Mononuclear cell (primary cell): ENCODE measurements around the gene PXN. TPM values are rescaled to one million over a fixed set of nuclear protein-coding genes. Genes with fewer than 3 reads are reported as not detected.

Experiments
- H3K27me3 ChIP-seq: 2 replicates; pipeline ENCODE4 v1.6.0; 2011; ENCODE audit warnings: low read length, control low read depth; ENCODE audit not compliant: insufficient read depth
- H3K4me1 ChIP-seq: 2 replicates; pipeline ENCODE4 v1.5.1; 2011; ENCODE audit warnings: mild to moderate bottlenecking, low read length, control low read depth; ENCODE audit not compliant: insufficient read depth
- H3K4me3 ChIP-seq: 2 replicates; pipeline ENCODE4 v1.5.1; 2011; ENCODE audit warnings: mild to moderate bottlenecking, low read length, moderate library complexity
- H3K9me3 ChIP-seq: 2 replicates; pipeline ENCODE4 v1.5.1; 2011; ENCODE audit warnings: low read depth, mild to moderate bottlenecking, control low read depth, low read length
- total RNA-seq: library from RNA; depleted of rRNA; stranded (reverse); fragments of >200 nt; gene quantifications from one replicate; pipeline ENCODE4 v1.2.3, GENCODE V29; 2012

Gene PXN
- total RNA-seq, 1 donor: 80.8 TPM

DNA sequence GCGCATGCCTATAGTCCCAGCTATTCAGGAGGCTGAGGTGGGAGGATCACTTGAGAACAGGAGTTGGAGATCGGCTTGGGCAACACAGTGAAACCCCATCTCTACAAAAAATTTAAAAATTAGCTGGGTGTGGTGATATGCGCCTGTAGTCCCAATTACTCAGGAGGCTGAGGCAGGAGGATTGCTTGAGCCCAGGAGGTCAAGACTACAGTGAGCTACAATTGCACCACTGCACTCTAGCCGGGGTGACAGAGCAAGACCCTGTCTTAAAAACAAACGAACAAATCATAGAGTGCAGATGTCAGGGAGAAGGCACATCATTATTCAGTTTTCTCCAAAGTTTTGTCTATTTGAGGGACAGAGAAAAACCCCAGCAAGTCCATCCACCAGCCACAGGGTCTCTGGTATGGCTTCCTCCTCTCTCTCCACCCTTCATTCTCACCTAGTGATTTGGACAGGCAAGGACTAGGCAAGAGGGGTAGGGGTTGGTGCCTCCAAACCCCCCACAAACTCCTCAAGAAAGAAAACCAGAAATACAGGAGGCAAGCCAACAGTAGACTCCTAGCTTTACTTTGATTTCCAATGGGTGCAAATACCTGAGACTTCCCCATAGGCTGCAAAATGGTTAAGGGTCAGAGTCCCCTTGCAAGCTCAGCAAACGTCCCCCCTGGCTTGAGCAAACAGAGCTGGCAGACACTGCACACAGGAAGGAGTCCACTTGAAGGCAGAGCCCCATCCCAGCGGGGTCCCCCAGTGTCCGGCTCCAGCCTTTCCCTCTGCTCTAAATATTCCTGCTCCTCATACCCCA lies 38.1 kb downstream of the PXN start:
- Histone ChIP-seq H3K27me3 (no peaks in the 10 kb centered on the region), H3K9me3 (no peaks in the 10 kb centered on the region), H3K4me1 (peaks cover 84% of the 10 kb centered on the region), H3K4me3 (no peak overlapping the region)

DNA sequence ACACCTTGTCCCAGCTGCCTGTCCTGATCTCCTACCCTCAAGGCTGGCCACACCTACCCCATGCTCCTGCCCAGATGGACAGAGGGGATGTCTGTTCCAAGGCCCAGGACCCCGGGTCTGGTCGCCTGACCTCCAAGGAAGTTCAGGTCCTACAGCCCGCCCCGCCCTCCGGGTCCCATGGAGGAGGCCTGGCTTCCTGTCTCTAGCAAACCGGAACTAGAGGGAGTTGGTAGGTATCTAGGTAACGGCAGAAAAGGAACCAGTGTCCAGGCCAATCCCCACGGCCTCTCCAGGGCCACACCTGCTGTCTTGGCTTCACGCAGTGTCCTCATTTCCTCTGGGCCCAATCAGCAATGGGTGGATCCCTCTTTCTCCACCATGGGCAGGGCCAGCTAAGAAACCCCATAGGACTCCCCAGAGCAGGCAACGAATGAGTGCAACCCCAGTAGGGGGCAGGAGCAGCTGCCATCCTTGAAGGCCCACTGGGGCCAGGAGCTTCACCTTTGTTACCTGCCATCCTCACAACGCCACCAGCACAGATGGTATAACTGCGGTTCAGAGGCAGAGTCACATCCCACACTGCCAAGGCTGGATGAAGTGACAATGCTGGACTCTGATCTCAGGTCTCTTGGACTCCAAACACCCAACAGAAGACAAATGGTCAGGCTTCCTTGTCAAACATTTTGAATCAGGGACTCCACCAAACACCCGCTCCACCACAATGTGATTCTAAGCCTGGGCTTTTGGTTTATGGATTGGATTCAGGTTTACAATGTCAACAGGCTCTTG lies 39.5 kb downstream of the PXN start:
- Histone ChIP-seq H3K9me3 (no peaks in the 10 kb centered on the region), H3K4me3 (no peak overlapping the region), H3K4me1 (peaks cover 70% of the 10 kb centered on the region), H3K27me3 (no peaks in the 10 kb centered on the region)

DNA sequence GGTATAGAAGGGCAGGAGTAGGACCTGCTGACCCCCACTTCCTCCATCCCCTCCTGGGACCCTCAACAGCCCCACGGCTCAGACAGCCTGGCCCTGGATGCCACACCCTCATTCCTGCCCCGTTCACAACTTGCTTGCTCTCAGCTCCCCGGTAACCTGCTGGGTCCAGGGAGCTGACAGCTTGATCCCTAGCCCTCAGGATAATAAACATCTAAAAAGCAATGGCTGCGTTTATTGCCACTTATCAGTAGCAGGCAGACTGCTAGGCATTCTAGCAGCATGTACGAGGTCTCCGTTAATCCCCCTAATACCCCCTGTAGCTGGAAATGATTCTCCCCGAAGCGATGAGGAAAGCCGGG lies 40.4 kb downstream of the PXN start:
- Histone ChIP-seq H3K4me1 (peaks cover 61% of the 10 kb centered on the region), H3K9me3 (no peaks in the 10 kb centered on the region), H3K4me3 (no peak overlapping the region), H3K27me3 (no peaks in the 10 kb centered on the region)

DNA sequence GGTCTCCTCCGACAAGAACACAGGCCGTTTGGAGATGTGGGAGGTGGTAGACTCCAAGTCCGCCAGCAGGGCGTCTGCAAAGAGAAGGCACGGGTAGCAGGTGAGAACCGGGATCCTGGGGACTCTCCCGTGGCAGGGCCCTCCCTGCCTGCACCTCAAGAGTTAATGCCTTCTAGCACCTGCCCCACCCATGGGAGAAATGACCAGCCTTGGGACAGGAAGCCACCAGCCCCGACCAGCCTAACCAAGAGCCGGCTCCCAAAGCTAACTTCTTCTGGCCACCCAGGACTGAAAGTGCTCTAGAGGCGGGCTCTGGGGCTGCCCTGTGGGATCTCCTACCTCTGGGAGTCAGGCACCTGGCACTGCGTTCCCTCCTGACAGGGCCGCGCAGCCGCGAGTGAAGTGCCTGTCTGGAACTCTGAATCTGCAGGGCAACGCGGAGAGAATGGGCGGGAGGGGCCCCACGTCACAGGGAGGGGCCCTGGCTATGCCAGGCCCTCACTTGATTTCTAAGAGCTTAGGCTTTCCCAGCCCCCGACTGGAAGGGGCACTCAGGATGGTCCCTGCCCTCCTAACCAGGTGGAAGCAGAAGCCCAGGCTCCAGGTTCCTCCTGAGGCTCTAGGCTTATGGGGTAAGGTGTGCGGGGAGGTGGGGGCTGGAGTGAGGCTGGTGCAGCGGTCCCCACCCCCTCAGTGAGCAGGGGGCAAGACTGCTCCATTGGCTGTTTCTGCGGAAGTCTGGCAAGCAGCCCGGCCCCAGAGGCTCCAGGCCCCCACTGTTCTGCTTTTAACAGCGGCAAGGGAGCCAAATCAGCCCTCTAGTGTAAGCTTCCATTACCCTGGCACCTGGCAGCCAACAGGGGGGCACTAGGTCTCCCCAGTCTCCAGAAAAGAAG lies 41.0 kb downstream of the PXN start:
- Histone ChIP-seq H3K27me3 (no peaks in the 10 kb centered on the region), H3K4me3 (no peak overlapping the region), H3K9me3 (no peaks in the 10 kb centered on the region), H3K4me1 (peaks cover 55% of the 10 kb centered on the region)

DNA sequence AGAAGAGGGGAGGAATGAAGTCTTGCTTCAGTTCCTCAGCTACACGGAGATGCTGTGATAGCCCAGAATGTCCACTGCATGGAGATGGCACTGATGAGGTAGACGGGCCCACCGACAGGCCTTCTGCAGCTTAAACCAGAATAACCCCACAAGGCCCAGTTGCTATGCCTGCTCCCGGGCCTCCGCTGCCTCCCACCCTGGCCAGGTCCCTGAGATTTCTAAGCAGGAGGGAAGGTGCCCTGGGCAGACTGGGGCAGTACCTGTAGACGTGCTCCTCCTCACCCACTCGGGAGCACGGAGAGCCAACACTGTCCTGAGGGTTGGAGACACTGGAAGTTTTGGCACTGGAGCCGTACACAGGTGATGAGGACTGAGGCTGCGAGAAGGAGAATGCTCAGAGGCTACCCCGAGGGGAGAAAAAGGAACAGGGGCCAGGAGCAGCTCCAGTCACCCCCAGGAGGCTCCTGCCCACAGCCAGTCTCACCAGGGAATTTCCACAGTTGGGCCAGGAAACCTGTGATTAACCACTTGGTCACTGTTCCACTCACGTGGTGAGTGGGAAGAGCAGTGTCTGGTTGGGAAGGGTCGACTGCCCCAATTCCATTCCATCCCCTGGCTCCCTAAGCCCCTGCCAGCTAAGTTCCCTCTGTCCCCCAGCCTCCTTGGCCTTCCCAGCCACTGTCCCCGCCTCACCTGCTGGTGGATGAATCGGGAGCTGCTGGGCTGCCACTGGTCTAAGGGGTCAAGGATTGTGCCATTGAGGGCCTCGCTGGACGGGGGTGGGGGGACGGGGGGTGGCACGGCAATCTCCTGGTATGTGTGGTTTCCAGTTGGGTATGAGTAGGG lies 41.8 kb downstream of the PXN start:
- Histone ChIP-seq H3K27me3 (no peaks in the 10 kb centered on the region), H3K4me3 (no peak overlapping the region), H3K4me1 (peaks cover 46% of the 10 kb centered on the region), H3K9me3 (no peaks in the 10 kb centered on the region)

DNA sequence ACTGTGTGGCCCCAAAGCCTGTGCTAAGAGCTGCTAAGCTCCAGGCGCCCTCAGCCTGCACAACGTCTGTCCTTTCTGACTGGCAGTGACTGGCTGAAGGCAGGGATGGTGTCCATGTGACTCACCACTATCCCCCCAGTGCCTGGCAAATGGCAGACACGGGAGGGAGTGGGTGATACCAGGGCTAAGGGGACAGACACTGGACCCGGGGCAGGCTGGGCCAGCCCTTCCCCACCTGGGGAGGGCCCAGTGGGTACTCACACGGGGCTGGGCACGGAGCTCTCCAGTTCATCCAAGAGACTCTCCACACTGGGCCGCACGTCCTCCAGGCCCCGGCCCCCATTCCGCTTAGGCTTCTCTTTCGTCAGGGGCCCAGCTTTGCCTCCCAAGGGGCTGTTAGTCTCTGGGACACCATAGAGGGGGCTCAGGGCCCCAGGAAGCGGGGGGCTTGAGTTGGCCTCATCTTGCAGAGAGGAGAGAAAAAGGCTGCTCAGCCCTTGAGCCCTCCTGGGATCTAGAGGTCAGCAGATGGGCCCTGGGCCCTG lies 43.2 kb downstream of the PXN start:
- H3K4me3 ChIP-seq: no peak overlapping the region
- H3K9me3 ChIP-seq: no peaks in the 10 kb centered on the region
- H3K4me1 ChIP-seq: peaks cover 33% of the 10 kb centered on the region
- no peaks in the 10 kb centered on the region for H3K27me3 ChIP-seq

DNA sequence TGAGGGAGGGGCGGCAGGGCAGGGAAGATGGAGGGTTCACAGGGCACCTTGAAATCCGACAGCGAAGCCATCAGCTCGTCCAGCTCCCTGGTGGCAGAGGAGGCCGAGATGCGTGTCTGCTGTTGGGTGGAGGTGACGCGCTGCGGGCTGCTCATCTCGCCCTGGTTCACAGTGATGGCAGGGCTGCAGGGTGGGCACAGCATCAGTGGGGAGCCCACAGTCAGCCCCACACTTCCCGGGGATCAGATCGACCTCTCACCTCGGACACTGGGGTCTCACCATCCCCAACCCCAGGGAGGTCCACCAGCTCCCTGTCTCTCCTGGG lies 44.0 kb downstream of the PXN start:
- Histone ChIP-seq H3K4me3 (no peak overlapping the region), H3K27me3 (no peaks in the 10 kb centered on the region), H3K4me1 (peaks cover 25% of the 10 kb centered on the region), H3K9me3 (no peaks in the 10 kb centered on the region)

DNA sequence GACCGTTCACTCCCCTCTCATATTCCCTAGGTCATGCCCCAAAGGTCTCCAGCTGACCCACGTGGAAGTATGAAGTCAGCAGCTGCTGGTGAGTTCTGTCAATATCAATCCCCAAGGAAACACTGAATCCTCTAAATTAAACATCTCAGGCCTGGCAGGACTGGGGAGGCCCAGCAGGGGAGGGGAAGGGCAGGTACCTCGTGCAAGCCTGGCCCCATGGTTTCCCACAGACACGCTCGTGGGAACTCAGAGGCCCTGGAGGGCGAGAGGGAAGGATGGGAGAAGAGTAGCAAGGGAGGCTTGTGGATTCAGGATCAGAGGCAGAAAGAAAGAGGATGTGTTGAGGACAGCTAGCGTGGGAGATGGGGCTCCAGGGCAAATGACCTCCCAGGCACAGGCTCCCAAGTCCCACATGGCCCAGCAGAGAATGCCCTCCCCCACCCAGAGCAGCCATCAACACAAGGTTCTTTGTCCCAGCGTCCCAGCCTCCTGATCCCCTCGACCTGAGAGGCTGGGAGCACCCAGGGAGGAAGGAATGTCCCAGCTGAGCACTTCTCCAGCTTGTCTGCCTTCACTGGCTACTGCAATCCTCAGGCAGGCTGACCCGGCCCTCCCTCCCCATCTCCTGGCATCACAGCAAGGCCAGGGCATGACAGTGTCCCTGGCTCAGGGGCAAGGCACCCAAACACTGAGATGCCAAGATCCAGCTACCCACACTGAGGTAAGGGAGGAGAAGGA lies 44.5 kb downstream of the PXN start:
- Histone ChIP-seq H3K27me3 (no peaks in the 10 kb centered on the region), H3K4me3 (no peak overlapping the region), H3K4me1 (peaks cover 19% of the 10 kb centered on the region), H3K9me3 (no peaks in the 10 kb centered on the region)

DNA sequence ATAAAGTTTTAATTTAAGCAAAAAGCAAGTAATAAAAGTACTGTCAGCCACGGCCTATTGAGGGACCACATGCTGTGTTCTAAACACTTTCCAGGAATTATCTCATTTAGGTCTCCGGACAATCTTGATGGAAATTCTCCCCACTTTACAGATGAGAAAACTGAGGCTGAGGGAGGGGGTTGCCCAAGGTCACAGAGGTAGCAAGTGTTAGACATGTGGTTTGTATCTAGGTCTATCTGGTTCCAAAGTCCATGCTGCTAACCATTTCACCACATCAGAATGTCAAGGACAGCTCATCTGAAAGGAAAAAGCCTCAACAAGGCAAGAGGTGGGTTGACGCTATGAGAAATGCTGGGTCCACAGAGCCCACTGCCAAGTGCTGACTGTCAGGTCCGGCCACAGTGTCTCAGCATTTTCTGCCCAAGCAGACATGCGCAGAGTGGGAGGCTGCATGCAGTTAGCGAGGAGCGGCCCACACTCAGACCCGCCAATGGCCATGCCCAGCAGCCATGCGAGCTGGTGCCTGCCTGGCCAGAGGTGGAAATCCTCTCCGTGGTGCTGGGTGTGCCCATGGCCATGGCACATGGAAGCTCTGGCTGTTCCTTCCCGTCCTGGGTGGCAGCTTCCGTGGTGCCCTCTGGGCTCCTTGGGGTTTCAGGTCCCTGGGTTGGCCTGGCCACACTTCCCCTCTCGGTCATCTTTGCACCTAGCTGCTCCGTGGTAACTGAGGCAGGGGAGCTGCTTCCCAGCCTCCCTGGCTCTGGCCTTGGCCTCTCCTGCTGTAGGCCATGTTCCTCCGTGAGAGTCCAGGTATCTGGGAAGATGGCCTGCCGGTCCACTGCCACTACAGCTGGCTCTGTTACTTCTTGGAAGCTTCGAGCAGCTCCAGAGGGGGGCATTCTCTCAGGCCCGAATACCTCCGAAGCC lies 46.6 kb downstream of the PXN start:
- H3K9me3 ChIP-seq: no peaks in the 10 kb centered on the region
- H3K4me1 ChIP-seq: no peaks in the 10 kb centered on the region
- H3K27me3 ChIP-seq: no peaks in the 10 kb centered on the region
- H3K4me3 ChIP-seq: no peak overlapping the region

DNA sequence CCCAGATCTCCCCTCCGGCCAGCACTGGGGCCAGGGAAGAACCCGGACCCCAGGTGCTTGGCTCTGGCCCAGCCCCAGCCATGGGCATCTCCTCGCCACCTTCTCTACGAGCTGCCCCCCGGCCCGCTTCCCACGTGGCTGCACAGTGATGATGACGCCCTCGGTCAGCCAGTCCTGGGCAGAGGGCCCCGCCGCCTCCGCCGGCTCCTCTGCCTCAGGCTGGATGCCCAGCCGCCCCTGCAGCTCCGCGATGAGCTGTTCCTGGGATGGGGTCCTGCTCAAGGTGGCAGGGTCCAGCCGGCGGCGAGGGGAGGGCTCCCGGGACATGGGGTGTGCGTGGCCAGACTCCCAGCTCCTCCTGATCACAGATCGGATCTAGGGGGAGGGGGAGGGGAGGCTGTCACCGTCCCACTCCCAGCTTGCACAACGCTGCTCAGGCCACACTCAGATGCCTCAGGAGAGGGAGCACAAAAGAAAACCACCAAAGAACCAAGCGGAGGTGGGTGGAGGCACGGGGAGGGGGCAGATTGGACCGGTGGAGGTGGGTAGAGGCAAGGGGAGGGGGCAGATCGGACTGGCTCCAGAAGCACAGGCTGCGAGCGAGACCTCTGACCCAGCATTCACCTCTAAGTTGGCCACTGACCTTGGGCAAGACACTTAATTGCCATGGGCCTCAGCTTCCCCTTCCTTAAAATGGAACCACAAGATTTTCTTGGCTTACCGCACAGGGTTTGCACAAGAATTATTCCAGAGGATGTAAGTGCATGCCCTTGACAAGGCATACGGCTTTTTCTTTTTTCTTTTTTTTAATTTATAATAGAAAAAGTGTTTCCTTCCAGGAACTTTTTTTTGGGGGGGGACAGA lies 48.6 kb downstream of the PXN start:
- no peak overlapping the region for H3K4me3 ChIP-seq
- H3K4me1 ChIP-seq: no peaks in the 10 kb centered on the region
- H3K9me3 ChIP-seq: no peaks in the 10 kb centered on the region
- no peaks in the 10 kb centered on the region for H3K27me3 ChIP-seq

DNA sequence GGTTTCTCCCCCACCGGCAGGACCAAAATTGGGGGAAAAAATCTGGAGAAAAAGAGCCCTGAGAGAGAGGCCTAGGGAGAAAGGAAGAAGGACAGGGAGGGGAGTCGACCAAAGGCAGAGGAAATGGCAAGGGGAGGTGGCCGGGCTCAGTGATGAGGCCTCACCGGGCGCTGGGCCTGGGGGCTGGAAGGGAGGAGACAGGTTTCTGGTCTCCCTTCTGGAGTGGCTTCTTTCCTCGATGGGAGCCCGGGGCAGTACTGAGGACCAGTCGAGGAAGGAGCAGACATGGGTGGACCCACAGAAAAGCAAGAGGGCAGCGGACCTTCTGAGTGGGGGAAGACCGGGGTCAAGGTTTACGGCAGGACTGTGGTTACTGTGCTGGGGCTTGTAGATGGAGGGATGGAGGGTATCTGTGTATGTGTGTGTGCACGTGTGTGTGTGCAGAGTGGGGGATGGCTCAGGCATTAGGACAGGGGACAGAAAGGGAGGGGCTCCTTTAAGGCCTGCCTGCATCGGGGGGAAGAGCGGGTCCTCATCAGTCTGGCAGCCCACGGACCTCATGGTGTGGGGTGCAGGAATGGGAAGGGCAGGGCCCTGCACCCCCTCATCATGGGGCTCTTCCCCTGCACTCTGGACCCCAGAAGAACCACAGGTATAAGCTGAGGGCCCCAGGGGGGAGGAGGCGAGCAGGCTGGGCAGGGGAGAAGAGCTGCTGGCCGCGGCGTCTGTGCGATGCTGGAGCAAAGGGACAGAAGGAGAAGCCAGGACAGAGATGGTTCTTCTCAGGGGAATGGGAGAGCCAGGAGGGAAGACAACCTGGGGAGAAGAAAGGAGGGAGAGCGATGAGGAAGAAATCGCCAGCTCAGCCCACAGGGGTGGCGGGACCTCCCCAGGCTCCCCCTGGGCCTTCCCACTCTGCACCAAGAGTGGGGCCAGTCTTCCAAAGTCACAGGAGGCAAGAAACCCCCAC lies 49.5 kb downstream of the PXN start:
- no peak overlapping the region for H3K4me3 ChIP-seq
- no peaks in the 10 kb centered on the region for H3K27me3 ChIP-seq
- no peaks in the 10 kb centered on the region for H3K9me3 ChIP-seq
- no peaks in the 10 kb centered on the region for H3K4me1 ChIP-seq
